GM12864 (cell line): ENCODE results near the gene PELI2.

ENCODE experiments used
- DNase-seq: peaks from one replicate; pipeline ENCODE4 v3.0.0-alpha.2; 2011; ENCODE audit warnings: low read depth
- H3K4me3 ChIP-seq: 2 replicates; pipeline ENCODE4 v1.5.1; 2011; ENCODE audit warnings: mild to moderate bottlenecking, low read depth, low read length, control low read depth
- TF ChIP-seq, protein P1 (sequence below): IDR thresholded peaks from 2 replicates; pipeline ENCODE4 v1.5.1; 2011; ENCODE audit warnings: low read depth, mild to moderate bottlenecking, moderate library complexity, low read length, control low read depth, inconsistent platforms; ENCODE audit errors: missing control alignments

The PELI2 gene

DNA sequence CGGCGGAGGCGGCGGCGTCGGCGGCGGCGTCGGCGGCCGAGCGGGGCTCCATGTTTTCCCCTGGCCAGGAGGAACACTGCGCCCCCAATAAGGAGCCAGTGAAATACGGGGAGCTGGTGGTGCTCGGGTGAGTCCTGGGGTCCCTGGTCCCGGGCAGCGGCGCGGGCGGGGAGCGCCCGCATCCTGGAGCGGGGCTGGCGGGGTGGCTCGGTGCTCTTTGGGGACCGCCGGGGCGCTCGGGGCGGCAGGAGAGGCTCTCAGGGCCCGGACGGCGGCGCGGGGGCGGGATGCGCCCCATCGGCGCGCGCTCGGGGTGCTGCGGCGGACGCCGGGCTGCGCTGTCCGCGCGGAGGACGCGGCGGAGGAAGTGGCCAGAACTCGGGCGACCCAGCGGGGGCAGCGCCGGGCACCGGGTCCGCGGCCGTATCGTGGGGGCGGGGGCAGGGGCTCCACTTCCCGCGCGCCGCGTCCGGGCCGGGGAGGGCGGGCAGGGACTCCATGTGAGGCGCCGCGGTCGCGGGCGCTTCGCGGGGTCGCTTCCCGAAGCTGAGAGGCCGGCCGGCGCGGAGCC is 485 bp downstream of the PELI2 start:
- H3K4me3 ChIP-seq = peak overlapping the region; percentile 64; the same call in 1 of the 2 replicates
- TF ChIP-seq, protein P1, sequence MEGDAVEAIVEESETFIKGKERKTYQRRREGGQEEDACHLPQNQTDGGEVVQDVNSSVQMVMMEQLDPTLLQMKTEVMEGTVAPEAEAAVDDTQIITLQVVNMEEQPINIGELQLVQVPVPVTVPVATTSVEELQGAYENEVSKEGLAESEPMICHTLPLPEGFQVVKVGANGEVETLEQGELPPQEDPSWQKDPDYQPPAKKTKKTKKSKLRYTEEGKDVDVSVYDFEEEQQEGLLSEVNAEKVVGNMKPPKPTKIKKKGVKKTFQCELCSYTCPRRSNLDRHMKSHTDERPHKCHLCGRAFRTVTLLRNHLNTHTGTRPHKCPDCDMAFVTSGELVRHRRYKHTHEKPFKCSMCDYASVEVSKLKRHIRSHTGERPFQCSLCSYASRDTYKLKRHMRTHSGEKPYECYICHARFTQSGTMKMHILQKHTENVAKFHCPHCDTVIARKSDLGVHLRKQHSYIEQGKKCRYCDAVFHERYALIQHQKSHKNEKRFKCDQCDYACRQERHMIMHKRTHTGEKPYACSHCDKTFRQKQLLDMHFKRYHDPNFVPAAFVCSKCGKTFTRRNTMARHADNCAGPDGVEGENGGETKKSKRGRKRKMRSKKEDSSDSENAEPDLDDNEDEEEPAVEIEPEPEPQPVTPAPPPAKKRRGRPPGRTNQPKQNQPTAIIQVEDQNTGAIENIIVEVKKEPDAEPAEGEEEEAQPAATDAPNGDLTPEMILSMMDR = no peak
- no peak for DNase-seq

DNA sequence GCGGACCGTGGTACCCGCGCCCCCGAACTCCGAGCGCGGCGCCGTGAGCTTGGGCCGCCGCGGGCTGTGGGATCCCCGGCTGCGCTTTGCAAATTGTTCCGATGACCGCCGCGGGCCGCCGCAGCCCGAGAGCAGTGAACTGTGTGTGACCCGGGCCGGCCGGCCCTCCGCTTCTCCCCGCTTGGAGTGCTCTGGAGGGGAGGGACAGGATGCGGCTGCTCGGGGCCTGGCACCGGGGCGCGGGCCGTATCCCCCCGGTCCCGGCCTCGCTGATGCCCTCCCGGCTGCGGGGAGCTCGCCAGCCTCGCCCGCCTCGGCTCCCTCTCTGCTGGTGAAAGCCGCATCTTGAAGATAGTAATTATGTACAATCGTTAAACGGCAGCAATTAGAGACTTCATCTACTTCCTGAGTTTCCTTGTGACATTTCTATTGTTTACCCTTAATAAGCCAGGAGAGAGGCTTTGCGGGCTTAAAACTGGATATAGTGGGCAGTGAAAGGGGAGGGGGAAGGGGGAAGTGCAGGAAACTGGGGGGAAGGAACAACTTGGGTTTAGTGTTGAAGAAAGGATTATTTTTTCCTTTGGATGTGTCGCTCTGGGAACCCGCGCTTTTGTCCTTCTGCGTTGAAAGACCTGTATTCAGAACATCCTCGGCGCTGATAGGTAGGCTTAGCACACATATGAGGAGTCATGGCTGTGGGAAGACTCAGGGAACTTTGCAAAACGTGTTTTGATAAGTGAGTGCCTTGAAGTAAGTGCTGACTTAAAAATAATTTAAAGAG is 1.2 kb downstream of the PELI2 start:
- DNase-seq = no peak
- H3K4me3 ChIP-seq = peak overlapping the region; percentile 64; the same call in 1 of the 2 replicates
- TF ChIP-seq, protein P1 = no peak

DNA sequence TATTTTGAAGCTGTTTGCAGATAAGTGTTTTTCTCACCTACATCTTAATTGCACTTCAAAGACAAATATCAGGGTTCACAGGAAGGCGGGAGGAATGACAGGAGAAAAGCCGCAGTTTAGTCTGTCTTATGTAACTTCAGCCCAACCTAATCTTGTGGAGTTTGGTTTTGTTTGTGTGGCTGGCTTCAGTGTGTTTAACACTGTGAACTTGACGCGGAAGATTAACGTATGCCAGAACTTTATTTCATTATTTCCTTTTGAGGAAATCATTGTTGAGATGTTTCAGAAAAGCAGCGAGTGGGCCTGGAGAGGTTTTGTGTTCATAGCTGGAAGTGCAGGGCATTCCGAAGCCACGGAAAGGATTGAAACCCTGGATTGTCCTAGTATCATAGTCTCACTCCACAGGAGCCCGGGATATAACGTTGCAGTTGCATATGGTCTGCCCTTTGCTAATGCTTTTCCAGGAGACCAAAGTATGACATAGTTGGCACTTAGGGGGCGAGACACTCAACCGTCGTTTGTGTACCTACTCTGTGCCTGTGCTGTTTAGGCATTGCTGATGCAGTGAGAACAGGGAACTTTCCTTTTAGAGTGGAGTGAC is 2.0 kb downstream of the PELI2 start:
- no peak for DNase-seq
- TF ChIP-seq, protein P1 = no peak
- no peak overlapping the region for H3K4me3 ChIP-seq

DNA sequence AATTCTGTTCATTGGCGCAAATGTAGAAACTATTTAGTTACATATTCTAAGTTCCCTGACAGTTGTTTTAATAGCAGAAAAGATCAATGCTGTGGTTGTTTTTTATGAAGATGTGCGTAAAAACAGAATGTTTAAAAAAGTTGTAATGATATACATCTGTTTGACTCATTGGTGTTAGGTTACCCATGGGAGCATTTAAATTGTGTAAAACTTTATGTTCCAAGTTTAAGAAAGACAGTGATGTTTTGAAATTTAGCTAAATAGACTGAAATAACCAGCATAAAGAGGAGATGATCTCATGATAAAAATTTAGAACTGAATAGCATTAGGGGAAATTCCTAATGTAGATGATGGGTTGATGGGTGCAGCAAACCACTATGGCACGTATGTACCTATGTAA is 3.6 kb downstream of the PELI2 start:
- DNase-seq = no peak
- TF ChIP-seq, protein P1 = no peak
- no peak overlapping the region for H3K4me3 ChIP-seq

DNA sequence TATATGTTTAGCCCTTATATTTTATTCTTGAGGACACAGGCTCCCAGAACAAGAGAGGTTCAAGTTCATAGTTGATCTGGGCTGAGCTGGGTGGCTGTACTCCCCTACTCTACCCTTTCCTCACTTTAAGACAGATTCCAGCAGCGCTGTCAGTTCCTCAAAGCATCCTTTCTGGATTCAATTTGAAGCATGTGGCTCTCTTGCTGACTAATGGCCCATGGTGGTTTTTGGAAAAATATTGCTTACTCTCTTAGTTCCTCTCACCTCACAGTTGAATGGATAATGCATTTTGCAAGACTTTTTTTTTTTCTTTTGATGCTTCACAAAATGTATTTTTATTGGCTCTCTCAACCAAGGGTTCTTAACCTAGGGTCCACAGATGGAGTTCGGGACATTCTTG is 4.1 kb downstream of the PELI2 start:
- H3K4me3 ChIP-seq = no peak overlapping the region
- TF ChIP-seq, protein P1 = no peak
- no peak for DNase-seq

DNA sequence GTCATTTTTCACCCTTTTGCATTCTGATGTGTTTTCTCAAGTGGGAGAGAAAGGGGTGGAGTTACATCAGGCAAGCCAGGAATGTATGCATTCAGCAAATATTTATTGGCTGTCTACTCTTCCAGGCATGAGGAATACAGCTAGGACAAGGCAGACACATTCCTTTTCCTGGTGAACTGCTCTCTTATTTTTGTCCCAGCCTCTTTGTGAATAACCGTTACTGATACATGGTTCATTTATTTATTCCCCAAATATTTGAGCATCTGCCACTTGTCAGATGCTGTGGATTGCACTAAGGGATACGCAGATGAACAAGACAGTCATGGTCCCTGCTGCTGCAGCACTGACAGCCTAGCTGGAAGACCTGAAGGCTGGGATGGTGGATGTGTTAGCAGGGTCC is 6.1 kb downstream of the PELI2 start:
- H3K4me3 ChIP-seq = no peak overlapping the region
- TF ChIP-seq, protein P1 = no peak
- DNase-seq = no peak
